PC-3 (cell line): ENCODE data around the gene CUL2. TPM values are rescaled to one million over a fixed set of nuclear protein-coding genes. Genes with fewer than 3 reads are reported as not detected.
"Not testable (repeated sequence)": the region's sequence is repeated elsewhere in the genome, so short reads cannot be mapped to it uniquely, and the experiment has no call there.

Experiments used
- ATAC-seq: fragments of 200-7000 bp; cut with Tn5 transposase; 2 replicates; pipeline ENCODE4 v1.9.1; 2020; ENCODE audit warnings: mild to moderate bottlenecking, moderate library complexity
- BruUV-seq: library from RNA; stranded (reverse); fragments of 400-500 nt; replicated peaks from 2 replicates; lab custom pipeline; 2021; lab: Mats Ljungman, UMichigan
- CTCF ChIA-PET: fragments of 300-600 bp; sonication (Branson Sonifier 250); formaldehyde crosslinking; loops from one replicate; lab custom pipeline; 2022; ENCODE audit warnings: antibody characterized with exemption; lab: Charles Lee
- POLR2A ChIA-PET: fragments of 300-600 bp; sonication (Branson Sonifier 250); formaldehyde crosslinking; loops from one replicate; lab custom pipeline; 2022; ENCODE audit warnings: antibody characterized with exemption; ENCODE audit not compliant: unreplicated experiment; lab: Charles Lee
- DNase-seq: peaks from one replicate; pipeline ENCODE4 v3.0.0-alpha.2; 2015
- H2AFZ ChIP-seq: fragments of 300-600 bp; sonication (generic); 2 replicates; pipeline ENCODE4 v1.6.0; 2016; ENCODE audit warnings: antibody characterized with exemption, low read length
- H3F3A ChIP-seq: fragments of 300-600 bp; sonication (generic); one replicate; pipeline ENCODE4 v1.6.0; 2017; ENCODE audit warnings: antibody characterized with exemption, low read length, control low read depth, mild to moderate bottlenecking; ENCODE audit not compliant: unreplicated experiment
- H3K27ac ChIP-seq: fragments of 300-600 bp; sonication (generic); 2 replicates; pipeline ENCODE4 v1.5.1; 2016; ENCODE audit warnings: mild to moderate bottlenecking, low read length
- H3K27me3 ChIP-seq: fragments of 300-600 bp; sonication (generic); 2 replicates; pipeline ENCODE4 v1.6.1; 2016; ENCODE audit warnings: low read length, mixed read lengths
- H3K36me3 ChIP-seq: fragments of 300-600 bp; sonication (generic); 2 replicates; pipeline ENCODE4 v1.6.1; 2016; ENCODE audit warnings: low read depth, mixed run types, low read length, mixed read lengths
- H3K4me1 ChIP-seq: fragments of 300-600 bp; sonication (generic); 2 replicates; pipeline ENCODE4 v1.5.1; 2016; ENCODE audit warnings: low read length; ENCODE audit not compliant: insufficient read depth
- H3K4me2 ChIP-seq: fragments of 300-600 bp; sonication (generic); 2 replicates; pipeline ENCODE4 v1.6.0; 2016; ENCODE audit warnings: low read length
- H3K4me3 ChIP-seq: fragments of 300-600 bp; sonication (generic); 2 replicates; pipeline ENCODE4 v1.5.1; 2016; ENCODE audit warnings: mild to moderate bottlenecking, low read length, mixed read lengths
- H3K79me2 ChIP-seq: fragments of 300-600 bp; sonication (generic); 2 replicates; pipeline ENCODE4 v1.6.1; 2017; ENCODE audit warnings: low read length, mixed read lengths
- H3K9ac ChIP-seq: fragments of 300-600 bp; sonication (generic); 2 replicates; pipeline ENCODE4 v1.6.0; 2016; ENCODE audit warnings: mild to moderate bottlenecking, low read length
- H3K9me2 ChIP-seq: fragments of 300-600 bp; sonication (generic); replicated peaks from 2 replicates; pipeline ENCODE4 v1.6.1; 2016; ENCODE audit warnings: mixed run types, low read length, mixed read lengths
- H3K9me3 ChIP-seq: fragments of 300-600 bp; sonication (generic); 2 replicates; pipeline ENCODE4 v1.6.1; 2016; ENCODE audit warnings: low read length, mixed read lengths
- H4K20me1 ChIP-seq: fragments of 300-600 bp; sonication (generic); 2 replicates; pipeline ENCODE4 v1.6.1; 2016; ENCODE audit warnings: low read length, mixed read lengths
- CTCF ChIP-seq: fragments of 300-600 bp; sonication (generic); conservative IDR thresholded peaks from 2 replicates; pipeline ENCODE4 v1.5.1; 2017; ENCODE audit warnings: antibody characterized with exemption, low read depth, mild to moderate bottlenecking, low read length
- EZH2 ChIP-seq: fragments of 300-600 bp; sonication (generic); IDR thresholded peaks from one replicate; pipeline ENCODE4 v1.6.1; 2017; ENCODE audit warnings: antibody characterized with exemption, mild to moderate bottlenecking, low read length; ENCODE audit not compliant: unreplicated experiment
- EZH2phosphoT487 ChIP-seq: fragments of 300-600 bp; sonication (generic); IDR thresholded peaks from 2 replicates; pipeline ENCODE4 v1.6.1; 2018; ENCODE audit warnings: mild to moderate bottlenecking, antibody characterized with exemption, low read length, borderline replicate concordance
- intact Hi-C: fragments of 100-400 bp; cut with micrococcal nuclease; formaldehyde crosslinking; loops from 2 replicates; pipeline ENCODE4 v1.9.0; 2023
- total RNA-seq: library from RNA; depleted of rRNA; stranded (reverse); fragments of >200 nt; gene quantifications from 2 replicates; pipeline ENCODE4 v1.2.3, GENCODE V29; 2014

CUL2 gene
- total RNA-seq, 1 experiment from 2014 or later = 129 TPM

GRCh38 chr10:35046074-35046473 is 44.1 kb downstream of the CUL2 start:
- no TSS peak for BruUV-seq
- TF ChIP-seq CTCF = no peak
- TF ChIP-seq EZH2phosphoT487 = no peak
- TF ChIP-seq EZH2 = no peak
- H3K4me1 ChIP-seq = peaks cover 36% of the 10 kb centered on the region
- no peaks in the 10 kb centered on the region for H3K9me2 ChIP-seq
- intact Hi-C loops = no loop called here
- no peak overlapping the region for H3K4me2 ChIP-seq
- DNase-seq (no peak), ATAC-seq (no peak)
- no peak overlapping the region for H3K27ac ChIP-seq
- H3K79me2 ChIP-seq = peaks cover 9% of the 10 kb centered on the region; the same call in 1 of the 2 replicates
- no peaks in the 10 kb centered on the region for H3K27me3 ChIP-seq
- H3F3A ChIP-seq = peaks cover 2% of the 10 kb centered on the region
- POLR2A ChIA-PET = no interaction called here
- CTCF ChIA-PET = interaction anchor here (1.5 kb wide), 1 partner anchor 149 kb away, joined by 6 read pairs; no protein-coding TSS in a partner anchor
- no peaks in the 10 kb centered on the region for H4K20me1 ChIP-seq
- H3K9ac ChIP-seq = no peak overlapping the region
- no peak overlapping the region for H2AFZ ChIP-seq
- peaks cover 72% of the 10 kb centered on the region for H3K36me3 ChIP-seq
- H3K9me3 ChIP-seq = no peaks in the 10 kb centered on the region
- H3K4me3 ChIP-seq = no peak overlapping the region

- BruUV-seq, H4K20me1 ChIP-seq, H3K4me3 ChIP-seq, H3K4me2 ChIP-seq, H3K9me2 ChIP-seq, H3K27ac ChIP-seq, H3F3A ChIP-seq, H3K27me3 ChIP-seq, H2AFZ ChIP-seq, H3K9ac ChIP-seq, ATAC-seq, H3K9me3 ChIP-seq, intact Hi-C loops, DNase-seq: not testable (repeated sequence)
- CTCF ChIA-PET = interaction anchor here (0.6 to 1.5 kb wide), 3 partner anchors 17 to 311 kb away, joined by 4 to 6 read pairs (median 4); no protein-coding TSS in a partner anchor
- Histone ChIP-seq H3K79me2 (peaks cover 13% of the 10 kb centered on the region; the same call in 1 of the 2 replicates), H3K4me1 (peaks cover 44% of the 10 kb centered on the region), H3K36me3 (peaks cover 70% of the 10 kb centered on the region)
- POLR2A ChIA-PET = interaction anchor here (0.5 kb wide), 1 partner anchor 289 kb away, joined by 3 read pairs; no protein-coding TSS in a partner anchor
These were observed 44.9 kb downstream of the CUL2 start for GRCh38 chr10:35045275-35045674.

- Histone ChIP-seq H3K9me3 (no peaks in the 10 kb centered on the region), H3K9me2 (no peaks in the 10 kb centered on the region), H3K4me1 (peaks cover 46% of the 10 kb centered on the region), H3K36me3 (peaks cover 67% of the 10 kb centered on the region), H3K27me3 (no peaks in the 10 kb centered on the region), H3K9ac (no peak overlapping the region), H3K4me2 (peak overlapping the region; percentile 23), H3K27ac (peak overlapping the region; percentile 49), H3K4me3 (no peak overlapping the region), H4K20me1 (no peaks in the 10 kb centered on the region), H3F3A (peaks cover 2% of the 10 kb centered on the region), H2AFZ (no peak overlapping the region), H3K79me2 (peaks cover 15% of the 10 kb centered on the region; the same call in 1 of the 2 replicates)
- ATAC-seq = no peak
- DNase-seq = no peak
- TF ChIP-seq EZH2 (no peak), EZH2phosphoT487 (no peak), CTCF (no peak)
- BruUV-seq = no TSS peak
- POLR2A ChIA-PET = interaction anchor here (0.6 kb wide), 2 partner anchors 70 to 412 kb away, joined by 3 to 6 read pairs; no protein-coding TSS in a partner anchor
- intact Hi-C loops = loop anchor here (1.0 kb wide), 1 partner anchor 14 kb away; no protein-coding TSS in a partner anchor
- CTCF ChIA-PET = interaction anchor here (1.4 kb wide), 1 partner anchor 50 kb away, joined by 3 read pairs; no protein-coding TSS in a partner anchor
These were observed 46.3 kb downstream of the CUL2 start for GRCh38 chr10:35043796-35044344.
